Chondrocyte (in vitro differentiated cells): ENCODE results near the gene CRTC2. TPM values are rescaled to one million over a fixed set of nuclear protein-coding genes. Genes with fewer than 3 reads are reported as not detected.
A peak's percentile ranks its signal among the peaks of the same experiment; 100 is the strongest.

Experiments
- DNase-seq: peaks from one replicate; pipeline ENCODE4 v3.0.0; 2021; ENCODE audit warnings: mixed read lengths, low spot score
- H3K27ac Mint-ChIP-seq: one replicate; pipeline ENCODE4 v1.8.0; 2021; ENCODE audit warnings: mild to moderate bottlenecking, moderate library complexity, mixed read lengths; ENCODE audit not compliant: unreplicated experiment
- H3K27me3 Mint-ChIP-seq: 2 replicates; pipeline ENCODE4 v1.8.0; 2021; ENCODE audit warnings: low read depth, mixed read lengths
- H3K36me3 Mint-ChIP-seq: 2 replicates; pipeline ENCODE4 v1.8.0; 2021; ENCODE audit warnings: low read depth, mixed read lengths
- H3K4me1 Mint-ChIP-seq: 2 replicates; pipeline ENCODE4 v1.8.0; 2021; ENCODE audit warnings: low read depth, mild to moderate bottlenecking, mixed read lengths
- H3K4me3 Mint-ChIP-seq: one replicate; pipeline ENCODE4 v1.8.0; 2021; ENCODE audit warnings: mild to moderate bottlenecking, moderate library complexity, mixed read lengths; ENCODE audit not compliant: unreplicated experiment
- H3K9me3 Mint-ChIP-seq: 2 replicates; pipeline ENCODE4 v1.8.0; 2021; ENCODE audit warnings: low read depth, mixed read lengths
- total RNA-seq: library from RNA; stranded (reverse); gene quantifications from 3 replicates; pipeline ENCODE4 v1.2.1, GENCODE V29; 2021
- TF ChIP-seq, protein P1 (sequence below): fragments of 200-600 bp; sonication (generic); IDR thresholded peaks from 2 replicates; pipeline ENCODE4 v1.5.0; 2021; ENCODE audit warnings: antibody characterized with exemption, mild to moderate bottlenecking, moderate library complexity

The CRTC2 gene
- total RNA-seq, 1 donor from 2014 or later, result 24.2 TPM

DNA sequence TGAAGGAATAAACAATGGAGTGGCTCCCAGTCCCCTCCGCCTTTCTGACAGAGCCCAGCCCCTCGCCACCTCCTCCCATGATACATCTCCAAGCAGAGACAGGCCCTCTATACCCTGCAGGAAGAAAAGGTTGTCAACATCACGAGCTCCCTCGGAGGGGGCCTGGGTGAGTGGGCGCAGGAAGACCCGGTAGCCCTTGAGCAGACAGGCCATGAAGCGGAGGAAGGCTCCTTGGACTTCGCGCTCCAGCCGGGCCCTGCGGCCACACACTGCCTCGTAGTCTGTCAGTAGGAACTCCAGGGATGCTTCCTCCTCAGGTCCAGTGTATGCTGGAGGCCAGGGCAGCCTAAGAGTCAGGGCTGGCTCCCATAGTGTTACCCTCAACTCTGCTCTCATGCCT is 18.9 kb downstream of the CRTC2 start:
- no peaks in the 10 kb centered on the region for H3K9me3 Mint-ChIP-seq
- H3K4me3 Mint-ChIP-seq, result no peak overlapping the region
- H3K27me3 Mint-ChIP-seq, result no peaks in the 10 kb centered on the region
- peaks cover 2% of the 10 kb centered on the region for H3K4me1 Mint-ChIP-seq
- H3K36me3 Mint-ChIP-seq, result peaks cover 40% of the 10 kb centered on the region
- DNase-seq, result no peak
- no peak overlapping the region for H3K27ac Mint-ChIP-seq
- TF ChIP-seq, protein P1, sequence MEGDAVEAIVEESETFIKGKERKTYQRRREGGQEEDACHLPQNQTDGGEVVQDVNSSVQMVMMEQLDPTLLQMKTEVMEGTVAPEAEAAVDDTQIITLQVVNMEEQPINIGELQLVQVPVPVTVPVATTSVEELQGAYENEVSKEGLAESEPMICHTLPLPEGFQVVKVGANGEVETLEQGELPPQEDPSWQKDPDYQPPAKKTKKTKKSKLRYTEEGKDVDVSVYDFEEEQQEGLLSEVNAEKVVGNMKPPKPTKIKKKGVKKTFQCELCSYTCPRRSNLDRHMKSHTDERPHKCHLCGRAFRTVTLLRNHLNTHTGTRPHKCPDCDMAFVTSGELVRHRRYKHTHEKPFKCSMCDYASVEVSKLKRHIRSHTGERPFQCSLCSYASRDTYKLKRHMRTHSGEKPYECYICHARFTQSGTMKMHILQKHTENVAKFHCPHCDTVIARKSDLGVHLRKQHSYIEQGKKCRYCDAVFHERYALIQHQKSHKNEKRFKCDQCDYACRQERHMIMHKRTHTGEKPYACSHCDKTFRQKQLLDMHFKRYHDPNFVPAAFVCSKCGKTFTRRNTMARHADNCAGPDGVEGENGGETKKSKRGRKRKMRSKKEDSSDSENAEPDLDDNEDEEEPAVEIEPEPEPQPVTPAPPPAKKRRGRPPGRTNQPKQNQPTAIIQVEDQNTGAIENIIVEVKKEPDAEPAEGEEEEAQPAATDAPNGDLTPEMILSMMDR, result no peak

DNA sequence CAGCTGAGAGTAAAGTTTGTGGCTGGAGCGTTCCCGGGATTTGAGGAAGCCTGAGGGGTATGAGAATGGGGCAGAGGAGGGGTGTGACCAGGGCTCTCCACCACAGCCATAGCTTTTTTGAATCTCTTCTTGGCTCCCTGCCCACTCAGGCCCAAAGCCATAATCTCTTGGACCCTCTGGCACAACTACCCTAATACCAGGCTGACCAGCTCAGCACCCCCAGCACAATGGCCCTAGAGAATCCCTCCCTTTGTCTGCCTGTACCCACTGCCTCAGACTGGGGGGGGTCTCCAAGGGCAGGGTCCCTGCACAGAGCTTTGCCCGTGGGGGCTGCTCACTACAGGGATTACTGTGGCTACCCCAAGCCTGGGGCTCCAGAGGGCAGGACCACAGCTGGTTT is 19.4 kb downstream of the CRTC2 start:
- Mint-ChIP-seq H3K9me3 (no peaks in the 10 kb centered on the region), H3K27me3 (no peaks in the 10 kb centered on the region), H3K36me3 (peaks cover 42% of the 10 kb centered on the region), H3K4me1 (no peaks in the 10 kb centered on the region), H3K4me3 (no peak overlapping the region), H3K27ac (no peak overlapping the region)
- no peak for DNase-seq
- TF ChIP-seq, protein P1, result no peak

- Mint-ChIP-seq H3K4me3 (no peak overlapping the region), H3K36me3 (peaks cover 40% of the 10 kb centered on the region), H3K27me3 (no peaks in the 10 kb centered on the region), H3K9me3 (no peaks in the 10 kb centered on the region), H3K4me1 (no peaks in the 10 kb centered on the region), H3K27ac (no peak overlapping the region)
- no peak for DNase-seq
- TF ChIP-seq, protein P1, result no peak
Observed at GRCh38 chr1:153937331-153937730, 21.1 kb downstream of the CRTC2 start.

- Mint-ChIP-seq H3K4me3 (no peak overlapping the region), H3K36me3 (peaks cover 38% of the 10 kb centered on the region), H3K27me3 (no peaks in the 10 kb centered on the region), H3K27ac (no peak overlapping the region), H3K4me1 (no peaks in the 10 kb centered on the region), H3K9me3 (no peaks in the 10 kb centered on the region)
- DNase-seq, result peak; percentile 51
- TF ChIP-seq, protein P1, result no peak
Observed at GRCh38 chr1:153936011-153936802, 22.2 kb downstream of the CRTC2 start.

DNA sequence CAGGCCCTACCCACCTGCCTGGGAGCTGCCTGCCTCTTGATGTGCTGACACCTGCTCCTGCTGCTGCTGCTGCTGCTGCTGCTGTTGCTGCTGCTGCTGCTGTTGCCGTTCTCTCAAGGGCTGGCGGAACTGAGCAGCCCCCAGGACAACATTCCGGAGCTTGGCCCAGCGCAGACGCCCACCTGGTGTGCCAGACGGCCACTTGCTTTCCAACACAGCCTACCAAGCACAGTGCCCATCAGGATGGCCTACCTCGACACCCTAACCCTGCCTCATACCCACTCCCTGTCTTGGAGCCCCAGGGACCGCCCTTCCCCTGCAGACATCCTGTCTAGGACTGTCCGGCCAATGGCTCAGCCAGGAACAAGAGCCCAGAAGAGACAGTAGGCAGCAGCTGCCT is 23.7 kb downstream of the CRTC2 start:
- H3K27me3 Mint-ChIP-seq, result no peaks in the 10 kb centered on the region
- peaks cover 30% of the 10 kb centered on the region for H3K36me3 Mint-ChIP-seq
- H3K9me3 Mint-ChIP-seq, result no peaks in the 10 kb centered on the region
- H3K4me1 Mint-ChIP-seq, result no peaks in the 10 kb centered on the region
- TF ChIP-seq, protein P1, result no peak
- no peak overlapping the region for H3K4me3 Mint-ChIP-seq
- DNase-seq, result peak; percentile 90
- H3K27ac Mint-ChIP-seq, result no peak overlapping the region
